Neuronal stem cell (in vitro differentiated cells): ENCODE results near the gene CHD6.

Experiments used
- DNase-seq: peaks from one replicate; pipeline ENCODE4 v3.0.0-alpha.2; 2013; ENCODE audit warnings: low spot score
- H2AFZ ChIP-seq: one replicate; pipeline ENCODE4 v1.6.1; 2013; ENCODE audit warnings: mild to moderate bottlenecking, low read length, inconsistent platforms
- H2AK5ac ChIP-seq: 2 replicates; pipeline ENCODE4 v1.6.1; 2013; ENCODE audit warnings: low read depth, mild to moderate bottlenecking, inconsistent platforms, low read length, moderate library complexity, mixed read lengths
- H2BK120ac ChIP-seq: 2 replicates; pipeline ENCODE4 v1.6.1; 2013; ENCODE audit warnings: low read depth, mild to moderate bottlenecking, inconsistent platforms, low read length, moderate library complexity, mixed read lengths
- H2BK12ac ChIP-seq: one replicate; pipeline ENCODE4 v1.6.1; 2013; ENCODE audit warnings: low read length, inconsistent platforms
- H2BK15ac ChIP-seq: 2 replicates; pipeline ENCODE4 v1.6.1; 2013; ENCODE audit warnings: mild to moderate bottlenecking, low read length, inconsistent platforms, mixed read lengths
- H2BK5ac ChIP-seq: one replicate; pipeline ENCODE4 v1.6.1; 2013; ENCODE audit warnings: inconsistent platforms, mild to moderate bottlenecking, low read length, moderate library complexity
- H3K14ac ChIP-seq: one replicate; pipeline ENCODE4 v1.6.1; 2013; ENCODE audit warnings: low read length, inconsistent platforms
- H3K18ac ChIP-seq: 2 replicates; pipeline ENCODE4 v1.6.1; 2013; ENCODE audit warnings: low read length, inconsistent platforms
- H3K23ac ChIP-seq: 2 replicates; pipeline ENCODE4 v1.6.1; 2013; ENCODE audit warnings: low read depth, mild to moderate bottlenecking, mixed read lengths, low read length, inconsistent platforms; ENCODE audit not compliant: poor library complexity
- H3K27ac ChIP-seq: replicated peaks from 3 replicates; pipeline ENCODE4 v1.5.1; 2013; ENCODE audit warnings: low read length, inconsistent platforms
- H3K27me3 ChIP-seq, 3 experiments: 2 replicates each; pipeline ENCODE4 v1.6.1; 2013; ENCODE audit warnings: low read length in 3 of 3, mild to moderate bottlenecking in 2 of 3, inconsistent platforms in 1 of 3, low read depth in 1 of 3, mixed read lengths in 1 of 3, moderate library complexity in 1 of 3; ENCODE audit not compliant: control insufficient read depth in 3 of 3, insufficient read depth in 3 of 3
- H3K36me3 ChIP-seq, 2 donors: replicated peaks in 1 of 2; 2 replicates each; pipeline ENCODE4 v1.6.1; 2013; ENCODE audit warnings: low read length in 2 of 2; ENCODE audit not compliant: control insufficient read depth in 2 of 2, insufficient read depth in 2 of 2
- H3K4ac ChIP-seq: 2 replicates; pipeline ENCODE4 v1.6.1; 2013; ENCODE audit warnings: inconsistent platforms, mild to moderate bottlenecking, low read length, moderate library complexity
- H3K4me1 ChIP-seq, 2 donors: 1 replicate in 1 of 2; 2 replicates in 1 of 2; pipeline ENCODE4 v1.6.1; 2013; ENCODE audit warnings: low read length in 2 of 2, low read depth in 1 of 2; ENCODE audit not compliant: control insufficient read depth in 2 of 2, insufficient read depth in 1 of 2
- H3K4me2 ChIP-seq: one replicate; pipeline ENCODE4 v1.6.1; 2013; ENCODE audit warnings: mild to moderate bottlenecking, low read length, inconsistent platforms; ENCODE audit not compliant: insufficient read depth, poor library complexity, severe bottlenecking
- H3K4me3 ChIP-seq, 2 donors: 2 replicates each; pipeline ENCODE4 v1.5.1; 2013; ENCODE audit warnings: low read length in 2 of 2, mild to moderate bottlenecking in 2 of 2, inconsistent platforms in 1 of 2, moderate library complexity in 1 of 2
- H3K79me1 ChIP-seq: one replicate; pipeline ENCODE4 v1.6.1; 2013; ENCODE audit warnings: low read depth, mild to moderate bottlenecking, inconsistent platforms, low read length, moderate library complexity
- H3K9ac ChIP-seq: one replicate; pipeline ENCODE4 v1.6.1; 2013; ENCODE audit warnings: mild to moderate bottlenecking, low read depth, low read length, inconsistent platforms; ENCODE audit not compliant: poor library complexity
- H3K9me3 ChIP-seq, 2 donors: replicated peaks in 1 of 2; 2 replicates each; pipeline versions ENCODE3 to v1.6.1; 2013; ENCODE audit warnings: low read length in 2 of 2, mild to moderate bottlenecking in 2 of 2, inconsistent platforms in 1 of 2, low read depth in 1 of 2, mixed read lengths in 1 of 2, moderate library complexity in 1 of 2; ENCODE audit not compliant: control insufficient read depth in 2 of 2, insufficient read depth in 1 of 2
- H4K8ac ChIP-seq: one replicate; pipeline ENCODE4 v1.6.1; 2013; ENCODE audit warnings: low read depth, mild to moderate bottlenecking, inconsistent platforms, low read length, moderate library complexity
- H4K91ac ChIP-seq: one replicate; pipeline ENCODE4 v1.6.1; 2013; ENCODE audit warnings: low read length, low read depth, mild to moderate bottlenecking, inconsistent platforms; ENCODE audit not compliant: poor library complexity
- WGBS, 2 donors: extraction: QIAGEN DNeasy Blood & Tissue Kit; methylation state at CpG; one replicate each; pipeline ENCODE4 v1.1.7; 2013; ENCODE audit warnings: missing lambda C conversion rate in 2 of 2, mixed read lengths in 1 of 2; ENCODE audit not compliant: insufficient read length in 2 of 2, insufficient replicate concordance in 1 of 2; ENCODE audit errors: extremely low coverage in 2 of 2; 5-methylcytosine and 5-hydroxymethylcytosine counted together

Gene CHD6

DNA sequence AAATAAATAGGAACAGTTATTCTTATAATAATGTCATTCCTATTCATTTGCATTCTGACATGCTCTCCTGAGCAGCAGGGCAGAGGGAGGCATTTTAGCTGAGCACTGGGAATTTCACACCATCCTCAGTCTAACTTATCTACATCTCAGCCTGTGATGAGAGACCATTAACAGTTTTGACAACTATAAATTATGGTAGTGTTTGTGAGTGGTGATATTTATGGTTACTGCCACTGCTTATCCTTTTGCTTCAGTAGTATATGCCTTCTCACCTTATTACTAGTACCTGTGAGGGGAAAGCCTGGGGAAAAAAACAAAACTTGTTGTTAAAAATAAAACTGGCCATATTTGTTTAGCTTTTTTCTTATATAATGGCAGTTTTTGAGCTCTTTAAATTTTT is 17.0 kb upstream of the CHD6 start:
- no peak for DNase-seq
- Histone ChIP-seq H3K23ac (no peak overlapping the region), H2BK15ac (no peak overlapping the region), H2BK12ac (no peak overlapping the region), H3K27ac (no peak overlapping the region), H3K4me3 (no peak overlapping the region), H3K14ac (no peak overlapping the region), H3K4me2 (no peak overlapping the region), H3K4me1 (peaks cover 0 to 8% of the 10 kb centered on the region in 2 donors), H2BK120ac (no peak overlapping the region), H2AK5ac (no peak overlapping the region), H3K9ac (no peak overlapping the region), H3K27me3 (no peaks in the 10 kb centered on the region), H3K18ac (no peak overlapping the region), H3K79me1 (no peaks in the 10 kb centered on the region), H2BK5ac (no peak overlapping the region), H4K91ac (no peak overlapping the region), H3K36me3 (no peaks in the 10 kb centered on the region), H4K8ac (no peak overlapping the region), H2AFZ (no peak overlapping the region), H3K4ac (no peak overlapping the region), H3K9me3 (no peaks in the 10 kb centered on the region)

DNA sequence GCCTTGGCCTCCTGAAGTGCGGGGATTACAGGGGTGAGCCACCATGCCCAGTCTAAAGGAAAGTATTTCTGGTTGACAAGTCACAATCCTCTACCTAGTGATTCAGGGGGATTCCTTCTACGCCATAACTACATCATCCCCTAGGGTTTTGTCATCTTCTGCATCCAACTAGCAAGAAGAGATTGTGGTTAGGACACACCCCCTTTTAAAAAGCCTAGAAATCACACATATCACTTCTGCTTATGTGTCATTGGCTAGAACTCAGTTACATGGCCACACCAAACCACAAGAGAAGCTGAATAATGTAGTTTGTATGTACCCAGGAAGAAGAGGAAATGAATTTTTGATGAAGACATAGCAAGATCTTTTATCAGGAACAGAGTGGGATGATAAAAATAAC is 14.7 kb upstream of the CHD6 start:
- H2BK5ac ChIP-seq = no peak overlapping the region

GRCh38 chr20:41631826-41632225 is 13.6 kb upstream of the CHD6 start:
- Histone ChIP-seq H3K36me3 (no peaks in the 10 kb centered on the region), H2AFZ (no peak overlapping the region), H3K27me3 (no peaks in the 10 kb centered on the region), H3K79me1 (no peaks in the 10 kb centered on the region), H3K4ac (no peak overlapping the region), H3K4me2 (no peak overlapping the region), H2BK120ac (no peak overlapping the region), H3K4me3 (no peak overlapping the region), H3K27ac (no peak overlapping the region), H2AK5ac (no peak overlapping the region), H2BK15ac (no peak overlapping the region), H3K4me1 (no peaks in the 10 kb centered on the region), H3K14ac (no peak overlapping the region), H3K9me3 (no peaks in the 10 kb centered on the region), H4K8ac (no peak overlapping the region), H2BK5ac (no peak overlapping the region), H4K91ac (no peak overlapping the region), H3K18ac (no peak overlapping the region), H3K9ac (no peak overlapping the region), H3K23ac (no peak overlapping the region), H2BK12ac (no peak overlapping the region)
- DNase-seq = no peak
- WGBS, 2 donors = no CpG with 5 or more reads among the region's 4 CpGs

More for the DNA sequence above, 14.7 kb upstream of the CHD6 start:
- Histone ChIP-seq H3K4me1 (no peaks in the 10 kb centered on the region), H3K36me3 (no peaks in the 10 kb centered on the region), H2BK120ac (no peak overlapping the region), H3K9ac (no peak overlapping the region), H3K4me3 (no peak overlapping the region), H4K8ac (no peak overlapping the region), H3K9me3 (no peaks in the 10 kb centered on the region), H2AFZ (no peak overlapping the region), H4K91ac (no peak overlapping the region), H3K23ac (no peak overlapping the region), H2BK15ac (no peak overlapping the region), H2AK5ac (no peak overlapping the region), H3K4me2 (no peak overlapping the region), H3K4ac (no peak overlapping the region), H3K14ac (no peak overlapping the region), H3K79me1 (no peaks in the 10 kb centered on the region), H3K18ac (no peak overlapping the region), H3K27me3 (no peaks in the 10 kb centered on the region), H3K27ac (no peak overlapping the region), H2BK12ac (no peak overlapping the region)
- no peak for DNase-seq
- no CpG with 5 or more reads among the region's 2 CpGs for WGBS, 2 donors

DNA sequence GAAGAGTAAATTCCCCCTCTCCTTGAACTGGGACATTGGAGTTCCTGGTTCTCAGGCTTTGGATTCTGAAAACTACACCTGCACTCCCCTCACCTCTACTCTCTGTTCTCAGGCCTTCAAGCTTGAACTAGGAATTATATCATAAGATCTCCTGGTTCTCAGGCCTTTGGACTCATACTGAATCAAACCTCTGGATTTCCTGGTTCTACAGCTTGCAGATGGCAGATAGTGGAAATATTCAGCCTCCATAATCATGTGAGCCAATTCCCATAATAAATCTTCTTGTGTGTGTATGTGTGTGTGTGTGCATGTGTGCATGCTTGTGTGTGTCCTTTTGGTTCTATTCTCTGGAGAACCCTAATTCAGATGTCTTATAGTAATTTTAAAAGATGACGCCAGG is 12.7 kb upstream of the CHD6 start:
- H2BK5ac ChIP-seq = no peak overlapping the region
- no peak overlapping the region for H2AK5ac ChIP-seq
- DNase-seq = no peak
- H3K23ac ChIP-seq = no peak overlapping the region
- no peak overlapping the region for H3K18ac ChIP-seq
- H3K9ac ChIP-seq = no peak overlapping the region
- H3K36me3 ChIP-seq = no peaks in the 10 kb centered on the region
- H2BK12ac ChIP-seq = no peak overlapping the region
- no peak overlapping the region for H4K8ac ChIP-seq
- no peaks in the 10 kb centered on the region for H3K9me3 ChIP-seq
- no peak overlapping the region for H3K14ac ChIP-seq
- H2BK120ac ChIP-seq = no peak overlapping the region
- no peak overlapping the region for H3K27ac ChIP-seq
- no peaks in the 10 kb centered on the region for H3K79me1 ChIP-seq
- H3K27me3 ChIP-seq = no peaks in the 10 kb centered on the region
- no peak overlapping the region for H3K4me2 ChIP-seq
- no peaks in the 10 kb centered on the region for H3K4me1 ChIP-seq
- no peak overlapping the region for H4K91ac ChIP-seq
- no peak overlapping the region for H3K4ac ChIP-seq
- H3K4me3 ChIP-seq = no peak overlapping the region
- WGBS, 2 donors = no CpG with 5 or more reads among the region's 1 CpG
- H2BK15ac ChIP-seq = no peak overlapping the region
- no peak overlapping the region for H2AFZ ChIP-seq
